Natural killer cell (primary cell): ENCODE measurements around the gene DGCR6L. TPM values are rescaled to one million over a fixed set of nuclear protein-coding genes. Genes with fewer than 3 reads are reported as not detected.
A peak's percentile ranks its signal among the peaks of the same experiment; 100 is the strongest.
"Not testable (repeated sequence)": the region's sequence is repeated elsewhere in the genome, so short reads cannot be mapped to it uniquely, and the experiment has no call there.

ENCODE experiments used
- ATAC-seq, 3 donors: fragments of 150-1000 bp in 2 of 3; fragments of 200-7000 bp in 1 of 3; cut with Tn5 transposase; 1 replicate in 1 of 3; 2 replicates in 2 of 3; pipeline ENCODE4 v1.10.0; 2021; ENCODE audit warnings: mild to moderate bottlenecking in 2 of 3, moderate library complexity in 2 of 3
- DNase-seq, 2 donors: peaks; one replicate each; pipeline versions ENCODE4 v3.0.0 to v3.0.0-alpha.2; 2013 to 2021; ENCODE audit warnings: mixed read lengths in 1 of 2
- H3K27ac ChIP-seq: one replicate; pipeline ENCODE4 v1.5.1; 2013; ENCODE audit warnings: mild to moderate bottlenecking, low read length
- H3K27me3 ChIP-seq: one replicate; pipeline ENCODE4 v1.6.1; 2013; ENCODE audit warnings: low read length; ENCODE audit not compliant: control insufficient read depth, insufficient read depth
- H3K36me3 ChIP-seq: one replicate; pipeline ENCODE4 v1.6.1; 2013; ENCODE audit warnings: low read length; ENCODE audit not compliant: control insufficient read depth, insufficient read depth
- H3K4me1 ChIP-seq: one replicate; pipeline ENCODE4 v1.6.1; 2013; ENCODE audit warnings: low read length; ENCODE audit not compliant: control insufficient read depth, insufficient read depth
- H3K4me3 ChIP-seq: one replicate; pipeline ENCODE4 v1.5.1; 2013; ENCODE audit warnings: low read length
- H3K9me3 ChIP-seq: one replicate; pipeline ENCODE4 v1.6.1; 2013; ENCODE audit warnings: low read length; ENCODE audit not compliant: control insufficient read depth, insufficient read depth
- H3K27ac Mint-ChIP-seq, 2 donors: one replicate each; pipeline ENCODE4 v1.8.0; 2022; ENCODE audit warnings: mild to moderate bottlenecking in 2 of 2, mixed read lengths in 2 of 2, moderate library complexity in 1 of 2
- H3K27me3 Mint-ChIP-seq, 2 donors: one replicate each; pipeline ENCODE4 v1.8.0; 2022; ENCODE audit warnings: low read depth in 2 of 2, mixed read lengths in 2 of 2
- H3K36me3 Mint-ChIP-seq: one replicate; pipeline ENCODE4 v1.8.0; 2022; ENCODE audit warnings: mixed read lengths
- H3K4me1 Mint-ChIP-seq, 2 donors: one replicate each; pipeline ENCODE4 v1.8.0; 2022; ENCODE audit warnings: mixed read lengths in 2 of 2
- H3K4me3 Mint-ChIP-seq: one replicate; pipeline ENCODE4 v1.8.0; 2022; ENCODE audit warnings: mild to moderate bottlenecking, moderate library complexity, mixed read lengths
- H3K9me3 Mint-ChIP-seq, 2 donors: one replicate each; pipeline ENCODE4 v1.8.0; 2022; ENCODE audit warnings: mixed read lengths in 2 of 2
- CTCF ChIP-seq: fragments of 200-600 bp; IDR thresholded peaks from one replicate; pipeline ENCODE4 v1.8.0; 2022; ENCODE audit warnings: antibody characterized with exemption
- WGBS: methylation state at CpG from one replicate; pipeline ENCODE4 v1.1.7; 2013; ENCODE audit warnings: missing lambda C conversion rate; ENCODE audit not compliant: insufficient coverage; 5-methylcytosine and 5-hydroxymethylcytosine counted together
- intact Hi-C: fragments of 100-400 bp; cut with micrococcal nuclease; formaldehyde crosslinking; loops from one replicate; pipeline ENCODE4 v1.14.2; 2022
- total RNA-seq, 4 donors: library from RNA; stranded (reverse); fragments of 120-200 nt in 1 of 4; gene quantifications; one replicate each; pipeline versions ENCODE4 v1.2.3 to v1.2.4, GENCODE V29; 2013 to 2022

The DGCR6L gene
- total RNA-seq, 3 donors from 2014 or later (not counting 1 experiment from before 2014, with no cell fraction given), result 20.3 to 34.3 (median 33.0) TPM

DNA sequence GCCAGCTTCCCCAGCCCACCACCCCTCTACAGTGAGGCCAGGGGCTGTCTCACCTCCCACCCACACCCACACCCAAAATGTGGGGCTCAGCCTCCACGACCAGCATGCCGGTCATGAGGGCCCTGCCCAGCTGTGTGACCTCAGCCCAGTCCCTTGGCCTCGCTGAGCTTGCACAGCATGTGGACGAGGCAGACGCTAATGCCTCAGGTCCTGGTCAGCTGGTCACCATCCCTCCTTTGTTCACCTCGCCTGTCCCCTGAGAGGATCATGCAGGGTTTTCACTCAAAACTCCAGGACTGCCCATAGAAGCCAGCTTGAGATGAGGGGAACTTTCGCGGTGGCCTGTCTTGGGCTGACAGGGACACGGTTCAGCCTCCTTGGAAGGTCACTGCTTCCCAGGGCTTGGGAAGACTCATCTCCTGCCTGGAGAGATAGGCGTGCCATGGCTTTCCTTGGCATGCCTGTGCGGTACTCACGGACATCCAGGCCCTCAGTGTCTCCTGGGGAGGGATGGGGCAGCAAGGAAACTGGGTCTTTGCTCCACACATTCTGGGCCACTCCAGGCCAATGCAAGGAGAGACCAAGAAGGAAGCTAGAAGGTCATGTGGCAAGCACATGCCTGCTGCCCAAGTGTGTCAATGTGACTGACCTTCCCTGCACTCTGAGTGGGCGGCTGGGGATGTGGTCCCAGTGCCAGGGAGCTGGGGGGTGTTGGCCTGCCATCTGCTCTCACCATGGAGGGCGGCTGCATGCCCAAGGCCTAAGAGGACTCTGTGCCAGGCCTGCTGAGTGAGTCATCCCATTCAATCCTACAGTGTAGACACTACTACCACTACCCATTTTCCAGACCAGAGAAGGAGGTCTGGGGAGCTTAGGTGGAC is 48.5 kb downstream of the DGCR6L start:
- intact Hi-C loops, result no loop called here
- 91% methylated on average over 14 of the region's 14 CpGs for WGBS

DNA sequence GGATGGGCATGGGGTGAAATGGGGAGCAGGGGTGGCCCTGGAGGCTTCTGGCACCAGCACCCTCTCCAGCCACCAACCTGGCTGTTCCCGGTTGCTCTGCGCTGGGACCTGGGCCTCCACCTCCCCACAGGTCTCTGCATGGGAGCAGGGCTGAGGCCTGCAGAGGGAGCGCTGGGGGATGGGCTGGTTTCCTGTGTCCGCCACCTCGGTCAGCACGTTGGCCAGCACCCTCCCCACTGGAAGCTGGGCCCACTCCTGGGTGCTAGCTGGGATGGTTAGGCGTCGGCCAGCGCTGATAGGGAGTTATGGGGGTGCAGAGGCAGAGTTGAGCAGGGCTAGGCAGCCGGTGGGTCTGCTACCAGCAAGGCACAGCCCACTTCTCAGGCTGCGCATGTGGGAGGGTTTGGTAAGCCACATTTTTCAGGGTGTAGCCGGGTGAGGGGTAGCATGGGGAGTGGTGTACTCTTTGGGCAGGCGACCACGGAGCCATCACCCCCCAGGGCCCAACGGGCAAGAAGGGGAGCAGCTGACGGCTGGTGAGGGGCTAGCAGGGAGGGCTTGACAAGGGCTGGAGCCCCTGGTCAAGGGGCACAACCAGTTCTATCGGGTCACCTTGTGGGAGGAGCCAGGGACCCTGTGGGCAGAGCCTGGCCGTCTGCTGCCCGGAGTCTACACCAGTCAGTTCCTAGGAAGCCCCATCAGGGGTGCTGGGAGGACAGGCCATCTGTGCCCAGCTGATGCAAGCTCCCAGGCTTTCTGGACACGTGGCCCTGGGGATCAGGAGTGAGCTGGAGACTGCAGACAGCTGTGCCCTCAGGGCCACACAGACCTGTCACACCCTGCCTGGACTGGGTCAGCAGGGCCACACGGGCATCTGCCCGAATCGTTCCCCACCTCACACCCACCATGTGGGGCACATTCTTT is 49.4 kb downstream of the DGCR6L start:
- H3K27me3 Mint-ChIP-seq, H3K4me3 Mint-ChIP-seq, intact Hi-C loops, H3K27ac Mint-ChIP-seq, H3K36me3 Mint-ChIP-seq, ATAC-seq, H3K27me3 ChIP-seq, H3K27ac ChIP-seq, H3K4me3 ChIP-seq, H3K9me3 Mint-ChIP-seq, H3K9me3 ChIP-seq, DNase-seq, H3K36me3 ChIP-seq: not testable (repeated sequence)
- peaks cover 24% of the 10 kb centered on the region for H3K4me1 ChIP-seq
- WGBS, result 68% methylated on average over 20 of the region's 23 CpGs
- H3K4me1 Mint-ChIP-seq, result peaks cover 6 to 16% of the 10 kb centered on the region in 2 donors

More for the DNA sequence above, 48.5 kb downstream of the DGCR6L start:
- no peak overlapping the region for H3K4me3 Mint-ChIP-seq
- Histone ChIP-seq H3K4me3 (no peak overlapping the region), H3K27me3 (peaks cover 4% of the 10 kb centered on the region), H3K9me3 (no peaks in the 10 kb centered on the region), H3K4me1 (peaks cover 24% of the 10 kb centered on the region), H3K36me3 (no peaks in the 10 kb centered on the region), H3K27ac (no peak overlapping the region)
- no peaks in the 10 kb centered on the region for H3K9me3 Mint-ChIP-seq
- H3K27me3 Mint-ChIP-seq, result no peaks in the 10 kb centered on the region
- peaks cover 5 to 16% of the 10 kb centered on the region in 2 donors for H3K4me1 Mint-ChIP-seq
- H3K36me3 Mint-ChIP-seq, result no peaks in the 10 kb centered on the region
- DNase-seq, result no peak
- no peak overlapping the region for H3K27ac Mint-ChIP-seq
- no peak for ATAC-seq
- no peak for TF ChIP-seq CTCF

GRCh38 chr22:20269673-20270072 is 50.2 kb downstream of the DGCR6L start:
- H3K27ac Mint-ChIP-seq, H3K27me3 ChIP-seq, H3K9me3 Mint-ChIP-seq, H3K36me3 ChIP-seq, H3K4me3 ChIP-seq, DNase-seq, H3K9me3 ChIP-seq, H3K27me3 Mint-ChIP-seq, H3K27ac ChIP-seq, ATAC-seq, H3K36me3 Mint-ChIP-seq, intact Hi-C loops: not testable (repeated sequence)
- H3K4me1 Mint-ChIP-seq, result peaks cover 6 to 16% of the 10 kb centered on the region in 2 donors
- peak overlapping the region; percentile 40 for H3K4me3 Mint-ChIP-seq
- WGBS, result 89% methylated on average over 8 of the region's 8 CpGs
- H3K4me1 ChIP-seq, result peaks cover 24% of the 10 kb centered on the region

- peaks cover 6 to 16% of the 10 kb centered on the region in 2 donors for H3K4me1 Mint-ChIP-seq
- WGBS, result 70% methylated on average over 4 of the region's 4 CpGs
- H3K9me3 Mint-ChIP-seq, result not testable (repeated sequence)
These were observed 50.7 kb downstream of the DGCR6L start for GRCh38 chr22:20269201-20269600.

More at GRCh38 chr22:20269201-20269600, 50.7 kb downstream of the DGCR6L start:
- ATAC-seq, intact Hi-C loops, H3K27me3 Mint-ChIP-seq, H3K27me3 ChIP-seq, H3K36me3 ChIP-seq, H3K9me3 ChIP-seq, H3K4me3 ChIP-seq, DNase-seq, H3K36me3 Mint-ChIP-seq, H3K27ac ChIP-seq: not testable (repeated sequence)
- peak overlapping the region; percentile 82 for H3K4me3 Mint-ChIP-seq
- peak overlapping the region in 1 of 2 donors; percentile 47 for H3K27ac Mint-ChIP-seq
- H3K4me1 ChIP-seq, result peaks cover 24% of the 10 kb centered on the region
